ENCODE results near the gene PHF14.

The PHF14 gene

DNA sequence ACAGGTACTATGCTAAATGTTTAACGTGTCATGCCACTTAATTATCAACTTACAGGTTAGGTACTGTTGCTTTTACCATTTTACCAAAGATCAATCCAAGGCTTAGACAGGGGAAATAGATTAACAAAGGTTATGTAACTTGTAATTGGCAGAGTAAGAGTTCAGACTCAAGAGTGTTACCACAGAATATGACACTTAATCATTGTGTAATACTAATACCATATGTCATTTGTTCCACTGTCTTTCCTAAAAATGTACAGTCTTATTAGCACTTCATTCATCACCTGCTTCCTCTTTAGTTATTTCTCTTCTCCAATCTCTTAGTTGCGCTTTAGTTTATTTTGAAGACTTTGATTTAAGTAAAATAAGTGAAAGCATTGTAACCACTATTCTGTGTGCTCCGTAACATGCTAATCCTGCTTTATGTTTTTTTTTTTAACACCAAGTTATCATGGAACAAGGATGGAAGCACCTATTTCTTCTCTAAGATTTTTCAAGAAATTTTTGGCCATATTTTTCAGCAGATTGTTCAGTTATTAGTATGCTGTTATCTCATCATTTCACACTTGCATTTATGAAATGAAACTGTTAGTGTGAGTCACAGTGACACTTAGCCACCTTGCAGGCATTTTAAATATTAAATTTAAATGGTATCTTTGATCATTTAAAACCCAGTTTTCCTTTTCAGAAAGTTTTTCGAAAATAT, 197.3 kb downstream of the PHF14 start:
- in situ Hi-C loops (cut with MboI; ENCODE audit: low pct_unique_long_range_greater_than_20kb, low sequenced_read_pairs, unreplicated experiment), result no loop called here
- TF ChIP-seq, protein P1, sequence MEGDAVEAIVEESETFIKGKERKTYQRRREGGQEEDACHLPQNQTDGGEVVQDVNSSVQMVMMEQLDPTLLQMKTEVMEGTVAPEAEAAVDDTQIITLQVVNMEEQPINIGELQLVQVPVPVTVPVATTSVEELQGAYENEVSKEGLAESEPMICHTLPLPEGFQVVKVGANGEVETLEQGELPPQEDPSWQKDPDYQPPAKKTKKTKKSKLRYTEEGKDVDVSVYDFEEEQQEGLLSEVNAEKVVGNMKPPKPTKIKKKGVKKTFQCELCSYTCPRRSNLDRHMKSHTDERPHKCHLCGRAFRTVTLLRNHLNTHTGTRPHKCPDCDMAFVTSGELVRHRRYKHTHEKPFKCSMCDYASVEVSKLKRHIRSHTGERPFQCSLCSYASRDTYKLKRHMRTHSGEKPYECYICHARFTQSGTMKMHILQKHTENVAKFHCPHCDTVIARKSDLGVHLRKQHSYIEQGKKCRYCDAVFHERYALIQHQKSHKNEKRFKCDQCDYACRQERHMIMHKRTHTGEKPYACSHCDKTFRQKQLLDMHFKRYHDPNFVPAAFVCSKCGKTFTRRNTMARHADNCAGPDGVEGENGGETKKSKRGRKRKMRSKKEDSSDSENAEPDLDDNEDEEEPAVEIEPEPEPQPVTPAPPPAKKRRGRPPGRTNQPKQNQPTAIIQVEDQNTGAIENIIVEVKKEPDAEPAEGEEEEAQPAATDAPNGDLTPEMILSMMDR (IDR thresholded peaks at IDR 0.05; ENCODE audit: extremely low read depth, insufficient read depth, missing control alignments), result no peak
- no peak for DNase-seq (ENCODE audit: low spot score)

DNA sequence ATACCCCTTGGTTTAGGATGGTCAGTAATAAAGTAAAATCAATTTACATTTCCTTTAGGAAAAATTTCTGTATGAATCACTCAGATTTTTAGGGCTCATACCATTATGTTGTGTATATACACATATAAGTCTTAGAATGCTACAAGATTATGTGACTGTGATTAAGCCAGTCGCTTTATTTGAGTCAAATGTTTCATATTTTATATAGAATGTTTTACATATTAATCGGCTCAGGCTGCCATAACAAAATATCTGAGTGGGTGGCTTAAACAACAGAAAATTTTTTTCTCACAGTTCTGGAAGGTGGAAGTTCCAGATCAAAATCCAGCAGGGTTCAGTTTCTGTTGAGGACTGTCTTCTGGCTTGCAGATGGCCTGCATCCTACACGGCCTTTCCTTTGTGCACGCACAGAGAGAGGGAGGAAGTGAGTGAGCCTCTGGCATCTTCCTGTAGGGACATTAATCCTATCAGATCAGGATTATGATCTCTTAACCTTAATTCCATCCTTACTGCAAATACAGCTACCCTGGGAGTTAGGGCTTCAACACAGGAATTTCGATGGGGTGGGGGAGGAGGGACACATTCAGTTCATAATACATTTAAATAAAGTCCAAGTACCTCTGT, 198.0 kb downstream of the PHF14 start:
- TF ChIP-seq, protein P1 (IDR thresholded peaks at IDR 0.05; ENCODE audit: extremely low read depth, insufficient read depth, missing control alignments), result no peak
- in situ Hi-C loops (cut with MboI; ENCODE audit: low pct_unique_long_range_greater_than_20kb, low sequenced_read_pairs, unreplicated experiment), result no loop called here
- no peak for DNase-seq (ENCODE audit: low spot score)

- no peak for DNase-seq (ENCODE audit: low spot score)
- in situ Hi-C loops (cut with MboI; ENCODE audit: low pct_unique_long_range_greater_than_20kb, low sequenced_read_pairs, unreplicated experiment), result no loop called here
- TF ChIP-seq, protein P1 (IDR thresholded peaks at IDR 0.05; ENCODE audit: extremely low read depth, insufficient read depth, missing control alignments), result no peak
Observed at GRCh38 chr7:11172835-11173234, 199.2 kb downstream of the PHF14 start.

DNA sequence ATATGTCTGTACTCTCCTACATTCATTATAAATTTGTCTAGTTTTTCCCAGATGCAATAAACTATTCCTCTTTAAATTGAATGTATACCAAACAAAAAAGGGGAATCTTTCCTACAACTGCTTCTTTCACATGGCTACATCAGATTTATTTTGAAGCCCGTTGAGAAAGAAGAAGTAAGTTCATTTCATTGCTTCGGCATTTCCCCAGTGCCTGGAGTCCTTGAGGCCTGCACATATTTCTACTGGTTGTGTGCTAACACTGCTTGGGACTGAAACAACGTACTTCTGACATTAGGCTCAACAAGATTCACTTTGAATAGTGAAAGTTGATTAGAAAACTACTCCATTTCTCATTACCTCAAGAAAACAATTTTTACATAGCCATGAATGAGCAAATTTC, 201.7 kb downstream of the PHF14 start:
- TF ChIP-seq, protein P1 (IDR thresholded peaks at IDR 0.05; ENCODE audit: extremely low read depth, insufficient read depth, missing control alignments), result no peak
- in situ Hi-C loops (cut with MboI; ENCODE audit: low pct_unique_long_range_greater_than_20kb, low sequenced_read_pairs, unreplicated experiment), result no loop called here
- DNase-seq (ENCODE audit: low spot score), result no peak

- TF ChIP-seq, protein P1 (IDR thresholded peaks at IDR 0.05; ENCODE audit: extremely low read depth, insufficient read depth, missing control alignments), result no peak
- DNase-seq (ENCODE audit: low spot score), result no peak
- in situ Hi-C loops (cut with MboI; ENCODE audit: low pct_unique_long_range_greater_than_20kb, low sequenced_read_pairs, unreplicated experiment), result no loop called here
Observed at GRCh38 chr7:11175887-11176286, 202.2 kb downstream of the PHF14 start.

- in situ Hi-C loops (cut with MboI; ENCODE audit: low pct_unique_long_range_greater_than_20kb, low sequenced_read_pairs, unreplicated experiment), result no loop called here
- TF ChIP-seq, protein P1 (IDR thresholded peaks at IDR 0.05; ENCODE audit: extremely low read depth, insufficient read depth, missing control alignments), result no peak
- DNase-seq (ENCODE audit: low spot score), result no peak
Observed at GRCh38 chr7:11176985-11177555, 203.4 kb downstream of the PHF14 start.
